ENCODE results near the gene TEKT5.
"Not testable (repeated sequence)": the region's sequence is repeated elsewhere in the genome, so short reads cannot be mapped to it uniquely, and the experiment has no call there.

TEKT5 gene

DNA sequence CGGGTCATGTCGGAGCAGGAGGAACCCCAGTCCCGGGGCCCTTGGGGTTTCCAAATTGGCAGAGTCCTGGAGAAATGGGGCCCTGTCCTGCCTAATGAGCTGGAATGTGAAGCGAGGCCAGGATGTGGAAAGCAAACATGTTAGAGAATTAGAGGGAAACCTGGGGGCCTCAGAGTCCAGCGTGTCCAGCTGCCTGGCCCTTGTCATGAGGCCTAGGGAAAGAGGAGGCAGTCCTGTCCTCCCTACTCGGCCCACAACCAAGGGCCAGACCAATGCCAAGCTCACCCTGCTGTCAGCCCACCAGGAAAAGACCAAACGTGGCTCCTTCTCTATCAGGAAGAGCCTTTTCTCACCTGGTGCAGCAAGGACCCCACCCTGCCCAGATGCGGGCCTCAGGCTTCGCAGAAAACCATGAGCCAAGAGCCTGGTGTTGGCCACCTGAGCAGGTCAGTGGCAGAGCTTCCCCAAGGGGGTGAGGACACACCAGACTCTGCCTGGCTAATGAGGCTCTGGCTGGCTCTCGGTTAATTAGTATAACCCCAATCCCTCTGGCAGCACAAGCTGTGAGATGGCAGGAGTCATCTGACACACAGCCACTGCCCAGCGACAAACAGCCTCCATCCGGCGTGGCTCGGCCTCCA is 10.1 kb downstream of the TEKT5 start:
- DNase-seq = no peak

DNA sequence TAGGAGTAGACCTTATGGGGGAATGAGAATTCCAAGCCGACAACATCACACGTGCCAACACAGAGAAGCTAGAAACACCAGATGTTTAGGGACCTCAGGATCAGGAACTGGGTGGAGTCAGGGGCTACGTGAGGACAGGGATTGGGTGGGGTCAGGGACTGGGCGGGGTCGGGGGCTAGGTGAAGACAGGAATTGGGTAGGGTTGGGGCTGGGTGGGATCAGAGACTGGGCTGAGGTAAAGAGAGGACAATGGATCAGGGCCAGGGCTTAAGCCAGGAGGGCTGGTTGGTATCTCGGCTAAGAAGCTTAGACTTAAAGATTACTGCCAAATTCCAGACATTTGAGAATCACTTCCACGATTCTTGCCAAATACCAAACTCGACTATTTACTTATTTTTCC is 11.6 kb downstream of the TEKT5 start:
- no peak for DNase-seq

- DNase-seq = no peak
Observed at GRCh38 chr16:10682604-10683003, 12.1 kb downstream of the TEKT5 start.

DNA sequence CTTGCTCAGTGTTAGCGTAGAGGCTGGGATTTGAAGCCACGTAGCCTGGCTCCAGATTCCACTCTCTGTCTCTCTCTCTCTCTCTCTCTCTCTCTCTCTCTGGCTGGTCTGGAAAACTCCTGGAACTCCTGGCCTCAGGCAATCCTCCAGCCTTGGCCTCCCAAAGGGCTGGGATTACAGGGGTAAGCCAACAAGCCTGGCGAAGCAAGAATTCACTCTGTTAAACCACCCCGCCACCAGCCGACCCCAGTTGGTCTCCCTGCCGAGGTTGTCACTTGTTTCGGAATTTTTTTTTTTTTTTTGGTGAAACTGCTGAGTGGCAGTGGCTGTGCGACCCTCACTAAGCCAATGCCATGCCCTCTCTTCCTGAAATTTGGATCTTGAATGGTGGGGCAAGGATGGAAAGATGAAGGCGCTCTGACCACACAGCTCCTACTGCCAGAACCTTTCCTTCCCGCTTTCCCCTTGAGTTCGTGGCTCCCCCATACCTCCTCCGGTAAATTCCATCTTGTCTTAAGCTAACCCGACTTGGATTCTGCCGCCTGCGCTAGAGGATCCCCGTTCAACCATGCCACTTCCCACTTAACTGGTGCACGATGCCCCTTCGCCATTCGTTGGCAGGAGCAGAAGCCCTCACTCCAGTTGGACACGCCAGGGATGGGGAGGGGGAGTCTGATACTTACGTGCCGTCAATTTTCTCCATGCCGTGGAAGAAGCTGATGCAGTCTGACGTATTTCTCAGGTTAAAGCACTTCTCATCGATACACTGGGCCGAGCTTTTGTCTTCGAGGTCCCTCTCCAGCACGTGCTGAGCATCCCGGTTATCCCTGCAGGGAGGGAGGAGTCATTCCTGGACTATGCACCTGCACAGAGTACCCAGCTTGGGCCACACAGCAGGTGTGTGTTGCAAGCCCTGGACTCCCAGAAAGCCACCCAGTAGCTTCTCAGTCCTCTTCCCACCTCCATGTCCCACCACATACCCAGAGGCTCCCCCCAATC is 13.1 kb downstream of the TEKT5 start:
- no peak for DNase-seq

GRCh38 chr16:10679921-10680320 is 14.8 kb downstream of the TEKT5 start:
- no peak for DNase-seq

DNA sequence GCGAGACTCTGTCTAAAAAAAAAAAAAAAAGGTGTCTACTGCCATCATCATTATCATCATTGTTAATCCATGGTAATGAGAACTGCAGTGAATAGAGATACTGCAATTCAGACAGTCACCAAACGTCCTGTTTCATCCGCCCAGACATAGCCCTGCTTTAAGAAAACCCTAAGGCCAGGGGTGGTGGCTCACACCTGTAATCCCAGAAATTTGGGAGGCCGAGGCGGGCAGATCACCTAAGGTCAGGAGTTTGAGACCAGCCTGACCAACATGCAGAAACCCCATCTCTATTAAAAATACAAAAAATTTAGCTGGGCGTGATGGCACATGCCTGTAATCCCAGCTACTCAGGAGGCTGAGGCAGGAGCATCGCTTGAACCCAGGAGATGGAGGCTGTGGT is 15.3 kb downstream of the TEKT5 start:
- DNase-seq = not testable (repeated sequence)

GRCh38 chr16:10678655-10679054 is 16.1 kb downstream of the TEKT5 start:
- no peak for DNase-seq

DNA sequence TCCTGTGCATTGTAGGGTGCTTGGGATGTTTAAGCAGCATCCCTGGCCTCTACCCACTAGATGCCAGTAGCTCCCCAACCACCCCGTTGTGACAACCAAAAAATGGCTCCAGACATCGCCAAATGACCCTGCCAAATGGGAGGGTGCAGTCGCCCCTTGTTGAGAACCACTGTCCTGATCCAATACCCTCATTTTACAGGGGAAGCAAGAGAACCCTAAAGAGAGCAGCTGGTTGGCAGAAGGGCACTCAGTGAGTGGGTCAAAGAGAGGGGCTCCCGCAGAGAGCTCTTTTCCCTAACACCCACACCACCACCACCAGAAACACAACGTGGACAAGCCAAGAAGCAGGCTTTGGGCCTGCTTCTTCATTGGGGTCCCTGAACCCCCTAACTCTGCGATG is 18.4 kb downstream of the TEKT5 start:
- no peak for DNase-seq

GRCh38 chr16:10675861-10676260 is 18.9 kb downstream of the TEKT5 start:
- no peak for DNase-seq

DNA sequence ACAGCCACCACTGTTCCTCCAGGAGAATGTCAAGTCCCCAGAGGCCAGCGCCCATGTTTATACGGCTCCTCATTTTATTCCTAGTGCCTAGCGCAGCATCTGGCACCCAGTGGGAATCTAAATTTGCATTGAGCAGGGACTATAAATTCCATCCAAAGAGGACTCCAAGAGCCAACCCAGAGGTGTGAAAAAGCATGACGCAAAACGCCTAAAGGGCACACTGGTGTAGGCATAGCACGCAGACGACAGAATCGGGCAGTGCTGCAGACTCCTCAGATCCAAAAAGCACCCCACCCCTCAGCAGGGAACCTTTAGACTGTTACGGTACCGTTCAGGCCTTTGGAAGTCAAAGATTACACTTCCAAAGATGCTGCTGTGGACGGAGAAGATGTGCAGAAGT is 19.5 kb downstream of the TEKT5 start:
- no peak for DNase-seq

DNA sequence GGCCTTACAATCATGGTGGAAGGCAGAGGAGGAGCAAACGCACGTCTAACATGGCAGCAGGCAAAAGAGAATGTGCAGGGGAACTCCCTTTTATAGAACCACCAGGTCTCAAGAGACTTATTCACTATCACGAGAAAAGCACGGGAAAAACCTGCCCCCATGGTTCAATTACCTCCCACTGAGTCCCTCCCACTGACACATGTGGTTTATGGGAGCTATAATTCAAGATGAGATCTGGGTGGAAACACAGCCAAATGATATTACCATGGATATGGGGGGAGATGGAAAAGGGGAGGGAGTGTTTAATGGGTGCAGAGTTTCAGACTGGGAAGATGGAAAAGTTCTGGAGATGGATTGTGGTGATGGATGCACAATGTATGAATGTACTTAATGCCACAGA is 23.0 kb downstream of the TEKT5 start:
- no peak for DNase-seq

- DNase-seq = no peak
Observed at GRCh38 chr16:10669791-10670190, 24.9 kb downstream of the TEKT5 start.

DNA sequence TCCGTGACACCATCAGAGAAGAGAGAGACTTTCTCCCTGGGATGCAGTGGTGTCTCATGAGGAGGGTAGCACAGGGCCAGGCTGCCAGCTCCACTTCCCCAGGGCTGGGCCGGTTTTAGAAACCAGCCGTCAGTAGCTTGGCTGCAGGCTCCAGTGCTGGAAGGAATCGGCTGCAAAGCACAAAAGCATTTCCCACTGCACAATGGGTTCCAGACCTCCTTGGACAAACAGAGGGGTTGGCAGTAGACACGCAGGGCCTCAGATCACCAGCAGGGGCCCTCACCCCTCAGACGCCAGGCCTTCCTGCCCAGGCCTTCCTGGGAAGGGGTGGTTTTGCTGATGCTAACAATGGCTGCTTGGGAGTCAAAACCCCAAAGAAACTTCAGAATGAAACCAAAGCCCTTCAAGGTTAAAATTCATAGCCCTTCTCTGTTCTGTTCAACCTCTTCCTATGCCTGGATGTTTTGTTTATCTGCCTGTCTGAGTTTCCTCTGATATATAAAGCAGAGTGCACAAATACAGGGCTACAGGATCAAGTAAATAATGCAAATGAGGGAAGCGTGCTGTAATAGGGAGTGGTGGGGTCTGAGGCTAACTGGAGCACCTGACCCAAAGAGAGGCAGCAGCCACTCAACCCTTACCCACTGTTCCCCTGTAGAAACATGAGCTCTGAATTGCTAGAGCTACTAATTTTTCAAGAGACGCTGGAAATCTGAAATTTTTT is 26.2 kb downstream of the TEKT5 start:
- DNase-seq = peak; percentile 31

DNA sequence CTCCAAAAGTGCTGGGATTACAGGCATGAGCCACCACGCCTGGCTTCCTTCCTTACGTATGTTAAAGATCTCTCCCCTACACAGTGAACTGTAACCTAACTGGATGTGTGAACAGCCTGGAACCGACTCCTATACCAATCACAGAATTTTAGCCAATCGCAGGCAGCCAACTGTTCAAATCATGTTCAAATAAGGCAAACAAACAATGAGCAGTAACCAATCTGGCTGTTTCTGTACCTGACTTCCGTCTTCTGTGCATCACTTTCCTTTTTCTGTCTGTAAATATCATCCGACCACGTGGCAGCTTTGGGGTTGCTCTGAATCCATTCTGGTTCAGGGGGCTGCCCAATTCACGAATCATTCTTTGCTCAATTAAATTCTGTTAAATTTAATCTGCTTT is 27.5 kb downstream of the TEKT5 start:
- no peak for DNase-seq

DNA sequence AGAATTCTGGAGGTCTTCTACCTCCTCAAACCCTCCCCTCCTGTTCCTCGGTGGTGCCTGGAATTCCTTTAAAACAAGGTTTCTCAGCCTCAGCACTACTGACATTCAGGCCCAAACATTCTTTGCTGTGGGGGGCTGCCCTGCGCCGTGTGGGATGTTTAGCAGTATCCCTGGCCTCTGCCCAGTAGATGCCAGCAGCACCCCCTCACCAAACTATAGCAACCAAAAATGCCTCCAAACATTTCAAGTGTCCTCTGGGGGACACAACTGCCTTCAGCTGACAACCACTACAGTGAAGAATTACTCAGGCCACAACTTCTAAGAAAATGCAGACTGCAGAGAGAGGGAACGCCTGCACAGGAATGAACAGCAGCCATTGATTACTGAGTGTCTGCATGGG is 28.4 kb downstream of the TEKT5 start:
- no peak for DNase-seq

DNA sequence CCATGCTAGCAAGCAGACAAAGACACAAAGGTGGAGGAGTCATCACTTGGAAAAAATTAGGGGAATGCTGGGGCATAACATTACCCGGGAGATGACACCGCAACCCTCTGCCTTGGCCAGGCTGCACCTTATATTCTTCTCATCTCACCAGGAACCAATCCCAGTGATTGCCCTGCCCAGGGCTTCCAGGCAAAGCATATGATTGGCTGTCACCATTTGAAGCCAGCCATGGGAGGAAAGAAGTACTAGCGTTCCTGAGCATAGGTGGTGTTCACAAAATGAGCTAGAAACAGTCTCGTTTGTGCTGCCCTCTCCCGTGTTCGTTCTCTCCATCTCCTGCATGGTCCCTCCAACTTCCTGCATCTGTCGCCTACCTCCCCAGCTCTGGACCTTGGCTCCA is 29.6 kb downstream of the TEKT5 start:
- no peak for DNase-seq

GRCh38 chr16:10664720-10665126 is 30.0 kb downstream of the TEKT5 start:
- no peak for DNase-seq

DNA sequence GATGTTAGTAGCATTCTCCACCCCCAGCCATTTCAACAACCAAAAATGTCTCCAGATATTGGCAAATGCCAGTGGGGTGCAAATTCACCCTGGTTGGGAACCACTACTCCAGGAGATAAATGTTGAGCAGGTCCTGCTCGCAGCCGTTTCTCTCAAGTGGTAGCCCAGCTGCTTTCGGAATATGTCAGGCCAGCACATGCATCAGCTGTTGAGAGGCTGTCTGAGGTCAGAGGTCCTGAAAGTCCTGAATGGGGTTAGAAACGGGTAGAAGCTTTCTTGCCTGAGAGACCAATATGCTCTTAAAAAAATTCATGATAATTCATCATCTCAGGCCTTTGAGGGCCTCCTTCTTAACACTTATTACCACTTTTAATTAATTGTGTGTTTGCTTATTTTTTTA is 31.0 kb downstream of the TEKT5 start:
- no peak for DNase-seq

DNA sequence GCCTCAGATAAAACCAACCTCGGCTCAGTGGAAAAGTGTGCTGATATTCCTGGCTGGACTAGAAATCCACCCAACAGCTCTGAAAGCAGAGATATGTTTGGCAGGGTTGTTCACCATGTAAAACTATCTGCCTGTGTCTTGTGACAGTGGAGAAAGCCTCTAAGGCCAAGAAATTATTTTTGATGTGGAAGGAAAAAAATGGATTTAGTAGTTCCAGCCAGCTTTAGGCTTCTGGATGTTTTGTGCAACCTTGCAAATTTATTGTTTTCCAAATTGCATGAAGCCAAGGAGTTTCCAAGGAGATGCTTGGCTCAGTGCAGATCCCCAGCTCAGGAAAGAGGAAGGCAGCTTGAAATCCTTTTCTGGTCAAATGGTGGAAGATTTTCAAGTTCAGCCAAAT is 31.6 kb downstream of the TEKT5 start:
- DNase-seq = no peak

GRCh38 chr16:10662212-10662611 is 32.5 kb downstream of the TEKT5 start:
- DNase-seq = no peak

- DNase-seq = no peak
Observed at GRCh38 chr16:10661737-10662136, 33.0 kb downstream of the TEKT5 start.

DNA sequence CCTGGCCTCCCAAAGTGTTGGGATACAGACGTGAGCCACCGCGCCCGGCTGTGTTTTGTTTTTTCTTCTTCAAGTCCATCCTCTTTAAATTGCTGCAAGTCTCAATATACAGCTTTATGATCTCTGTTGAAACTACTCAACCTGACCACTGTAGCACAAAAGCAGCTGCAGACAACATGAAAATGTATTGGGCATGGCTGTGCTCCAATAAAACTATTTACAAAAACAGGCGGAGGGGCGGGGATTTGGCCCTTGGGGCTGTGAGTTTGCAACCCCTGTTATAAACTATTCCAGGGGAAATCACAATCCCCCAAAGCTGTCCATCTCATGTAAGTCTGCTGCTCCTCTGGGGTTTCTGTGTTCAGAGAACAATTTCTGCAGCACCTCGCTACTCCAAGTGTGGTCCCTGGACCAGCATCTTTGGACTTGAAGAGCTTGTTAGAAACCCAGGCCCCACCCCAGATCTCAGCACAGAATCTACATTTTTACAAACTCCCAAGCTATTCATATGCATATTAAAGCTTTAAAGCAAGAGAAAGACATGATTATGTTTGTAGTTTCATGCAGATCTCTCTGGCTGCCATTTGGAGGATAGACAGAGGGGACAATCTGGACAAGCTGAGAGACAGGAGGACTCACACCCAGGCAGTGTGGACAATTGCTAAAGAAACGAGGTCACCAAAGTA is 33.6 kb downstream of the TEKT5 start:
- DNase-seq = no peak

GRCh38 chr16:10658943-10659342 is 35.8 kb downstream of the TEKT5 start:
- no peak for DNase-seq
